Glutamatergic neuron (in vitro differentiated cells): ENCODE results near the gene ARMH1. TPM values are rescaled to one million over a fixed set of nuclear protein-coding genes. Genes with fewer than 3 reads are reported as not detected.

ENCODE experiments used
- DNase-seq: peaks from one replicate; pipeline ENCODE4 v3.0.0; 2022
- H3K27ac Mint-ChIP-seq: one replicate; pipeline ENCODE4 v1.8.0; 2020; ENCODE audit warnings: mild to moderate bottlenecking, mixed read lengths, inconsistent platforms; ENCODE audit not compliant: unreplicated experiment
- H3K27me3 Mint-ChIP-seq: one replicate; pipeline ENCODE4 v1.8.0; 2020; ENCODE audit warnings: mild to moderate bottlenecking, moderate library complexity, mixed read lengths, inconsistent platforms; ENCODE audit not compliant: unreplicated experiment
- H3K36me3 Mint-ChIP-seq: one replicate; pipeline ENCODE4 v1.8.0; 2020; ENCODE audit warnings: mild to moderate bottlenecking, mixed read lengths, inconsistent platforms; ENCODE audit not compliant: unreplicated experiment
- H3K4me1 Mint-ChIP-seq: one replicate; pipeline ENCODE4 v1.8.0; 2020; ENCODE audit warnings: mild to moderate bottlenecking, low read depth, mixed read lengths, inconsistent platforms; ENCODE audit not compliant: unreplicated experiment
- H3K4me3 Mint-ChIP-seq: one replicate; pipeline ENCODE4 v1.8.0; 2020; ENCODE audit warnings: mild to moderate bottlenecking, mixed read lengths, inconsistent platforms; ENCODE audit not compliant: unreplicated experiment
- H3K9me3 Mint-ChIP-seq: one replicate; pipeline ENCODE4 v1.8.0; 2020; ENCODE audit warnings: mild to moderate bottlenecking, moderate library complexity, mixed read lengths, inconsistent platforms; ENCODE audit not compliant: unreplicated experiment
- total RNA-seq: library from RNA; stranded (reverse); fragmentation: NEBNext Ultra II Directional; extraction: Animal tissue kit (Norgen Biotek cat#: 25700); gene quantifications from one replicate; pipeline ENCODE4 v1.2.1, GENCODE V29; 2021; ENCODE audit not compliant: unreplicated experiment
- TF ChIP-seq, protein P1 (sequence below): fragments of 200-600 bp; sonication (generic); IDR thresholded peaks from one replicate; pipeline ENCODE4 v1.5.0; 2021; ENCODE audit not compliant: partially characterized antibody, unreplicated experiment

The ARMH1 gene
- total RNA-seq, 1 donor from 2014 or later: 4.9 TPM

DNA sequence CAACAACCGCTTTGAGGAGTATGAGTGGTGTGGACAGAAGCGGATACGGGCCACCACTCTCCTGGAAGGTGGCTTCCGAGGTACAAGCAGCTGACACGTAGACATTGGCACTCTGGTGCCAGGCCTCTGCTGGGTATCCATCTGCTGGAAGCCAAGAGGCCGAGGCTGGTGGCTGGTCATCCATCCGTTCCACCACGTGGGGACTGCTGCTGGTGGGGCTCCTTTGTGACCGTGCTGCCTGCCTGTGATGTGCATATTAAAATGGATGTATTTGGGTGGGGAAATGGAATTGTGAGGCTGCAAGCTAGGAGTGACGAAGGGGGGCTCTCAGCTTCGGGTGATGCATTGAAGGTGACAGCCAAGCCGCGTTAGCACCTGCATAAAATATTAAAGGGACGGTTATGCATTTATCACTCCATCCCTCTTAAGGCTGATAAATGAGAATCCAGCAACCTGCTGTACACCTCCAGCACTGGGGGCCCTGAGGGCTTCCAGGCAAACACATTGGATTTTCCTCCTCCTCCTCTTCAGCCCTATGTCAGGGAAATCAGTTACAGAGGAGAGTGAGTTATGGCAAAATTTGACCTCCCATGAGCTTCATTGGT, 38.3 kb upstream of the ARMH1 start:
- H3K9me3 Mint-ChIP-seq: peaks cover 28% of the 10 kb centered on the region
- peak overlapping the region; percentile 98 for H3K27ac Mint-ChIP-seq
- H3K4me3 Mint-ChIP-seq: peak overlapping the region; percentile 82
- peaks cover 73% of the 10 kb centered on the region for H3K4me1 Mint-ChIP-seq
- DNase-seq: no peak
- H3K36me3 Mint-ChIP-seq: peaks cover 5% of the 10 kb centered on the region
- TF ChIP-seq, protein P1, sequence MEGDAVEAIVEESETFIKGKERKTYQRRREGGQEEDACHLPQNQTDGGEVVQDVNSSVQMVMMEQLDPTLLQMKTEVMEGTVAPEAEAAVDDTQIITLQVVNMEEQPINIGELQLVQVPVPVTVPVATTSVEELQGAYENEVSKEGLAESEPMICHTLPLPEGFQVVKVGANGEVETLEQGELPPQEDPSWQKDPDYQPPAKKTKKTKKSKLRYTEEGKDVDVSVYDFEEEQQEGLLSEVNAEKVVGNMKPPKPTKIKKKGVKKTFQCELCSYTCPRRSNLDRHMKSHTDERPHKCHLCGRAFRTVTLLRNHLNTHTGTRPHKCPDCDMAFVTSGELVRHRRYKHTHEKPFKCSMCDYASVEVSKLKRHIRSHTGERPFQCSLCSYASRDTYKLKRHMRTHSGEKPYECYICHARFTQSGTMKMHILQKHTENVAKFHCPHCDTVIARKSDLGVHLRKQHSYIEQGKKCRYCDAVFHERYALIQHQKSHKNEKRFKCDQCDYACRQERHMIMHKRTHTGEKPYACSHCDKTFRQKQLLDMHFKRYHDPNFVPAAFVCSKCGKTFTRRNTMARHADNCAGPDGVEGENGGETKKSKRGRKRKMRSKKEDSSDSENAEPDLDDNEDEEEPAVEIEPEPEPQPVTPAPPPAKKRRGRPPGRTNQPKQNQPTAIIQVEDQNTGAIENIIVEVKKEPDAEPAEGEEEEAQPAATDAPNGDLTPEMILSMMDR: no peak
- peaks cover 24% of the 10 kb centered on the region for H3K27me3 Mint-ChIP-seq

DNA sequence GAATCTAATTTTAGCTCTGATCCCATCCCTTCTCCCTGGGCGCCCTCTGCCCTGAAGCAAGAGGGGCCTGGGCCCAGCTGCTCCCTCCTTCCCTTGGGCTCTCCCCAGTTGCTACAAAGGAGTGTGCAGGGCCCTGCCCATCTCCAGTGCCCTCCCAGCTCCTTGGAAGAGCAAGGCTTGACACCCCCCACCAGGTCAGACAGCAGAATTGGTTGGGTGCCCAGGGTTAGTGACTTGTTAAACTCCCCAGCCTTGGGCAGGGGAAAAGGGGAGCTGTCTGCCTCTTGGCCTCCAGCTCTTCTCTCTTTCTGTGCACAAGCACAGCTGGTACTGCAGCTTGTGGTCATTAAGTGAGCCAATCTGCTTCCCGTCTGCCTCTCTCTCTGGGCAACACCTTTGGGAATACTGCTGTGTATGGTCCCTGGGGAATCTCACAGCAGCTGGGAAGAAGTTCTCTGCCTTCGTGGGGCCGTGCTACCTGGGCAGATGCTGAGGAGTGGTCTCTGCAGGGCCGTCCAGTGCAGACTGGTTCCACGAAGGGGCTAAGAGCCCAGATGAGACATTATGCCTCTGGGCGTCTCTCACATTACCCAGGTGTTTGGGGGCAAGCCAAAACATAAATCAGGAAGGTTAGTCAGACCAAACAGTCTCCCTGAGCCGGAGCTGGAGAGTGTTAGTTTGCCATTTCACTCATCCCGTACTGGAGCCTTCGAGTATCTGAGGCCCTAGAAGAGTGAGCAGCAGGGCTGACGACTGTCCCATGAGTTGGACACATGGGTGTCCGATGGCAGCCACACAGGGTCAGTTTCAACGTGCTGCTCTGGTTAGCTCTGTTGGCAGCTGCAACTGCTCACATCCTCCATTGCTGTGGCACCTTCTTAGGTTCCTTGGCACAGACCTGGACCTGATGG, 37.6 kb upstream of the ARMH1 start:
- H3K36me3 Mint-ChIP-seq: peaks cover 5% of the 10 kb centered on the region
- H3K4me1 Mint-ChIP-seq: peaks cover 80% of the 10 kb centered on the region

DNA sequence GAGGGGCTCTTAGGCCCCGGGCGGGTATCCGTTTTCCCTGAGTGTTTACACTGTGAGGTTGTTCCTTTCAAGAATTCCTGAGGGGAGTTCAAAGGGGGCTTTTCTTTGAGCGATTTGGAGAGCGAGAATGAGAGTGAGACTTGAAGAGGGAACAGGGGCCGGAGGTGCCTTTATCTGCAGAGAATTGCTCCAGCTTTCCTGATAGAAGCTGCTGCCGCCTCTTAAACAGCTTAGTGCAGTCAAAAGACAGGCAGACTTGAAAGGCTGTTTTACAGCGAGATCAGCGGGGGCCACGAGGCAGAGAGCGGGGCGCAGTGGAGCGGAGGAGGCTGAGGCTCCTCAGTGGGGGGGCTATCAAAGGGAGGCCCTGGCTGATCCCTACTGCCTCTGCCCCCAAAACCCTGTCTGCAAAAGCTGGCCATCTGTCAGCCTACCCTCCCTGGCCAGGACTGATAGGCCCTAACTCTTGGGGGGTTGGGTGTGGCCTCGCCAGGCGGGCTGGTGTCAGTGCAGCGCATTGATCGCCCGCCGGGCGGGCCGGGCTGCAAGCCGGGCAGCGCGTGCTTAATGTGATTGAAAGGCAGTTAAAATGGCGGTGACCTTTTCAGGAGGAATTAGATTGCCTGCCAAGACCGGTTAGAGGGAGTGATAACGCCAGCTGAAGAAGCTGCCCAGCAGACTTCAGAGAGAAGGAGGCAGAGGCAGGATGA, 36.7 kb upstream of the ARMH1 start:
- TF ChIP-seq, protein P1: no peak
- H3K36me3 Mint-ChIP-seq: peaks cover 5% of the 10 kb centered on the region
- DNase-seq: no peak
- H3K4me3 Mint-ChIP-seq: peak overlapping the region; percentile 82
- peaks cover 25% of the 10 kb centered on the region for H3K9me3 Mint-ChIP-seq
- peak overlapping the region; percentile 98 for H3K27ac Mint-ChIP-seq
- H3K4me1 Mint-ChIP-seq: peaks cover 83% of the 10 kb centered on the region
- peaks cover 23% of the 10 kb centered on the region for H3K27me3 Mint-ChIP-seq

More for the DNA sequence above, 37.6 kb upstream of the ARMH1 start:
- Mint-ChIP-seq H3K27me3 (peaks cover 23% of the 10 kb centered on the region), H3K27ac (peak overlapping the region; percentile 98), H3K4me3 (peak overlapping the region; percentile 82), H3K9me3 (peaks cover 25% of the 10 kb centered on the region)
- peak; percentile 85 for DNase-seq
- TF ChIP-seq, protein P1: no peak

DNA sequence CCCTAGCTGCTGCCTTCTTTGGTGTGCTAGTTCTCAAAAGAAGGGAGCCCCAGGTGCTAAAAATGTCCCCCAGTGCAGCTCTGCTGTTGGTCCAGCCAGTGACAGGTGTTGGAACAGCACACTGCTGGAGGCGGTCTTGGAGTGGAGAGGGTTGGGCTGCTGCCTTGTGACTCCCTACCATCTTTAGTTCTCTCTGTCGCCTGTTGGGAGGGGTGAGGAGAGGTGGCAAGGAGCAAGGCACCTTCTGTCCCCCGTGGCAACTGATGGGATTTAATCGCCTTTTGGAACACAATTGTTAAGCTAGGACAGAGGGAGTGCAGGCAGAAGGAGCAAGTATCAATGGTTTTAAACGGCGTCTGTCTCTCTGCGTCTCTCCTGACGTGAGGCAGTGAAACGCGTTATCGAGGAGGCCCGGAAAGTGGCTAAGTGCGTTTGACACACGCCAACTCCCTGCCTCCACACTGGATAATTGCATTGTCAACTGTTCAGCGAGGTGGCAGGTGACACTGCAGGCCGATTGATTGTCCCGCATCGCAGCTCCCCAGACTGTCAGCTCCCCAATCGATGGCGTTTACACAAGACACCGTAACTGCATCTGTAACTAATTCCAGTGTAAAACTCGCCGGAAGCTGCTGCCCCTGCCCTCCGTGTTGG, 34.2 kb upstream of the ARMH1 start:
- H3K36me3 Mint-ChIP-seq: peaks cover 5% of the 10 kb centered on the region

More for the DNA sequence above, 34.2 kb upstream of the ARMH1 start:
- peaks cover 19% of the 10 kb centered on the region for H3K27me3 Mint-ChIP-seq
- H3K9me3 Mint-ChIP-seq: peaks cover 16% of the 10 kb centered on the region
- peaks cover 74% of the 10 kb centered on the region for H3K4me1 Mint-ChIP-seq
- no peak for DNase-seq
- H3K27ac Mint-ChIP-seq: peak overlapping the region; percentile 83
- H3K4me3 Mint-ChIP-seq: peak overlapping the region; percentile 30
- TF ChIP-seq, protein P1: no peak
